Prostate gland (tissue), 2 donors: ENCODE data around the gene RGS14.

Experiments
- CTCF ChIP-seq, 4 experiments: fragments of 200-600 bp in 2 of 4; fragments of 450-650 bp in 2 of 4; sonication (generic) in 2 of 4; IDR thresholded peaks; 1 replicate in 3 of 4; 2 replicates in 1 of 4; pipeline ENCODE4 v1.5.1; 2016 to 2019; ENCODE audit warnings: antibody characterized with exemption in 4 of 4, mild to moderate bottlenecking in 2 of 4, moderate library complexity in 2 of 4
- POLR2A ChIP-seq: fragments of 450-650 bp; IDR thresholded peaks from one replicate; pipeline ENCODE4 v1.6.1; 2016; ENCODE audit warnings: antibody characterized with exemption, mild to moderate bottlenecking

GRCh38 chr5:177372034-177372896 is 14.5 kb downstream of the RGS14 start:
- TF ChIP-seq CTCF (IDR thresholded peaks at IDR 0.05) (no peak), POLR2A (no peak)
